Caco-2 (cell line): ENCODE measurements around the gene SCAF8. TPM values are rescaled to one million over a fixed set of nuclear protein-coding genes. Genes with fewer than 3 reads are reported as not detected.

Source experiments
- BruUV-seq: library from RNA; stranded (reverse); fragments of 400-500 nt; replicated peaks from 2 replicates; lab custom pipeline; 2021; lab: Mats Ljungman, UMichigan
- CTCF ChIA-PET: fragments of 300-600 bp; sonication (Branson Sonifier 250); formaldehyde crosslinking; loops from one replicate; lab custom pipeline; 2022; ENCODE audit warnings: antibody characterized with exemption; lab: Charles Lee
- POLR2A ChIA-PET: fragments of 300-600 bp; sonication (Branson Sonifier 250); formaldehyde crosslinking; loops from one replicate; lab custom pipeline; 2022; ENCODE audit warnings: antibody characterized with exemption; lab: Charles Lee
- DNase-seq, 2 experiments: peaks; one replicate each; pipeline versions ENCODE4 v3.0.0 to v3.0.0-alpha.2; 2020 to 2022
- H3K27me3 ChIP-seq: replicated peaks from 2 replicates; pipeline ENCODE4 v1.6.0; 2011; ENCODE audit warnings: low read length; ENCODE audit not compliant: control insufficient read depth, insufficient read depth
- H3K36me3 ChIP-seq: 2 replicates; pipeline ENCODE4 v1.5.1; 2011; ENCODE audit warnings: low read length; ENCODE audit not compliant: control insufficient read depth, insufficient read depth
- H3K4me1 ChIP-seq: fragments of 250-450 bp; sonication (Bioruptor Pico); 2 replicates; pipeline ENCODE4 v1.5.1; 2020; ENCODE audit warnings: mild to moderate bottlenecking
- H3K4me3 ChIP-seq: 2 replicates; pipeline ENCODE4 v1.5.1; 2011; ENCODE audit warnings: low read depth, mild to moderate bottlenecking, control low read depth, low read length
- H3K9me3 ChIP-seq: fragments of 250-450 bp; sonication (Bioruptor Pico); 2 replicates; pipeline ENCODE4 v1.5.1; 2020; ENCODE audit warnings: mild to moderate bottlenecking, moderate library complexity
- H3K27ac Mint-ChIP-seq: one replicate; pipeline ENCODE4 v1.8.0; 2022; ENCODE audit warnings: mixed read lengths; ENCODE audit not compliant: unreplicated experiment
- H3K27me3 Mint-ChIP-seq: one replicate; pipeline ENCODE4 v1.8.0; 2022; ENCODE audit warnings: mixed read lengths; ENCODE audit not compliant: insufficient read depth, unreplicated experiment
- H3K36me3 Mint-ChIP-seq: one replicate; pipeline ENCODE4 v1.8.0; 2022; ENCODE audit warnings: mild to moderate bottlenecking, mixed read lengths; ENCODE audit not compliant: insufficient read depth, unreplicated experiment
- H3K4me1 Mint-ChIP-seq: one replicate; pipeline ENCODE4 v1.8.0; 2022; ENCODE audit warnings: low read depth, mixed read lengths; ENCODE audit not compliant: unreplicated experiment
- H3K4me3 Mint-ChIP-seq: one replicate; pipeline ENCODE4 v1.8.0; 2022; ENCODE audit warnings: mild to moderate bottlenecking, moderate library complexity, mixed read lengths; ENCODE audit not compliant: unreplicated experiment
- H3K9me3 Mint-ChIP-seq: one replicate; pipeline ENCODE4 v1.8.0; 2022; ENCODE audit warnings: mixed read lengths; ENCODE audit not compliant: unreplicated experiment
- CTCF ChIP-seq, 2 experiments: fragments of 200-600 bp in 1 of 2; IDR thresholded peaks; 1 replicate in 1 of 2; 2 replicates in 1 of 2; pipeline versions ENCODE4 v1.5.1 to v1.8.0; 2011 to 2022; ENCODE audit warnings: antibody characterized with exemption in 1 of 2, control low read depth in 1 of 2, inconsistent platforms in 1 of 2, low read depth in 1 of 2, low read length in 1 of 2, mild to moderate bottlenecking in 1 of 2, moderate library complexity in 1 of 2; ENCODE audit not compliant: insufficient read depth in 1 of 2, severe bottlenecking in 1 of 2, unreplicated experiment in 1 of 2
- intact Hi-C: fragments of 100-400 bp; cut with micrococcal nuclease; formaldehyde crosslinking; loops from one replicate; pipeline ENCODE4 v1.10.0; 2022; ENCODE audit not compliant: unreplicated experiment
- total RNA-seq: library from RNA; stranded (reverse); gene quantifications from 2 replicates; pipeline ENCODE4 v1.2.3, GENCODE V29; 2022

The SCAF8 gene
- total RNA-seq, 1 experiment from 2014 or later: 45.2 TPM

DNA sequence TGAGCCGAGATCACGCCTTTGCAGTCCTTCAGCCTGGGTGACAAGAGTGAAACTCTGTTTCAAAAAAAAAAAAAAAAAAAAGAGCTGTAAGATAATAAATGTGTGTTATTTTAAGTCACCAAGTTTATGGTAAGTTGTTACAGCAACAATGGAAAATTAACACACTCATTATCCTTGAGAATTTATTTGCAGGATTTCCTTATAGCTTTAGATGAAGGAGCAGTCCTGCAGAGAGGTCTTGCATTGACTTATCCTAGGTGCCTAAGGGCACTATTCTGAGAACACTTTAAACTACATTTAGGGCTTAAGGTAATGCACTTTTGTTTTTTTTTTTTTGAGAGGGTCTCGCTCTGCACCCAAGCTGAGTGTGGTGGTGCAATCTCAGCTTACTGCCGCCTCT, 13.8 kb upstream of the SCAF8 start:
- intact Hi-C loops: no loop called here
- Histone ChIP-seq H3K4me1 (no peaks in the 10 kb centered on the region), H3K27me3 (no peaks in the 10 kb centered on the region), H3K9me3 (no peaks in the 10 kb centered on the region; the same call in 1 of the 2 replicates), H3K4me3 (no peak overlapping the region), H3K36me3 (no peaks in the 10 kb centered on the region)
- Mint-ChIP-seq H3K4me1 (no peaks in the 10 kb centered on the region), H3K36me3 (no peaks in the 10 kb centered on the region), H3K27ac (no peak overlapping the region), H3K9me3 (peaks cover 10% of the 10 kb centered on the region), H3K27me3 (no peaks in the 10 kb centered on the region), H3K4me3 (no peak overlapping the region)
- ChIA-PET POLR2A (no interaction called here), CTCF (no interaction called here)
- no peak for DNase-seq
- no TSS peak for BruUV-seq
- TF ChIP-seq CTCF (IDR thresholded peaks at IDR 0.05; ENCODE audit: insufficient read depth in 1 of 2, low read depth in 1 of 2, low read length in 1 of 2, severe bottlenecking in 1 of 2, unreplicated experiment in 1 of 2): no peak

GRCh38 chr6:154719854-154720253, 13.4 kb upstream of the SCAF8 start:
- Mint-ChIP-seq H3K4me3 (no peak overlapping the region), H3K36me3 (no peaks in the 10 kb centered on the region), H3K27me3 (no peaks in the 10 kb centered on the region), H3K27ac (no peak overlapping the region), H3K9me3 (peaks cover 10% of the 10 kb centered on the region), H3K4me1 (no peaks in the 10 kb centered on the region)
- Histone ChIP-seq H3K36me3 (no peaks in the 10 kb centered on the region), H3K27me3 (no peaks in the 10 kb centered on the region), H3K9me3 (no peaks in the 10 kb centered on the region; the same call in 1 of the 2 replicates), H3K4me1 (no peaks in the 10 kb centered on the region), H3K4me3 (no peak overlapping the region)
- TF ChIP-seq CTCF (IDR thresholded peaks at IDR 0.05; ENCODE audit: insufficient read depth in 1 of 2, low read depth in 1 of 2, low read length in 1 of 2, severe bottlenecking in 1 of 2, unreplicated experiment in 1 of 2): no peak
- intact Hi-C loops: no loop called here
- ChIA-PET CTCF (no interaction called here), POLR2A (no interaction called here)
- BruUV-seq: no TSS peak
- DNase-seq: no peak

DNA sequence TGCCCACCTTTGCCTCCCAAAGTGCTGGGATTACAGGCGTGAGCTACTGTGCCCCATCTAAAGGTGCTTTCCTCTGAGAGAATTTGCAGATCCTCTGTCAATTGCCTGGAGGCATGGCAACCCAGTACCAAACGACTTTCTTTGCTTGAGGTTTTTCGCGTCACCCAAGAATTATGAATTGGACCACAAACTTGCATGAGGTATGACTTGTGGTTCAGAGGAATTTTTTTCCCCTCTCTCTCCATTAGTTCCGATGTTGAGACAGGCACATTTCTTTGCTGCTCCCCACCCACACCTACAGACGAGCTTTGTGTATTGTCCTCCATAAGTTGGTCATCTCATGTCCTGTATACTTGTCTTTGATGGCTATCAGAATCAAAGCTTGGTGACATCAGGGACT, 11.8 kb upstream of the SCAF8 start:
- BruUV-seq: no TSS peak
- H3K36me3 ChIP-seq: no peaks in the 10 kb centered on the region
- intact Hi-C loops: no loop called here
- no peak overlapping the region for H3K4me3 ChIP-seq
- Mint-ChIP-seq H3K9me3 (peaks cover 10% of the 10 kb centered on the region), H3K36me3 (no peaks in the 10 kb centered on the region), H3K4me1 (no peaks in the 10 kb centered on the region), H3K27ac (no peak overlapping the region), H3K27me3 (no peaks in the 10 kb centered on the region), H3K4me3 (no peak overlapping the region)
- H3K27me3 ChIP-seq: no peaks in the 10 kb centered on the region
- POLR2A ChIA-PET: no interaction called here
- no peak for TF ChIP-seq CTCF (IDR thresholded peaks at IDR 0.05; ENCODE audit: insufficient read depth in 1 of 2, low read depth in 1 of 2, low read length in 1 of 2, severe bottlenecking in 1 of 2, unreplicated experiment in 1 of 2)
- H3K4me1 ChIP-seq: no peaks in the 10 kb centered on the region
- H3K9me3 ChIP-seq: no peaks in the 10 kb centered on the region; the same call in 1 of the 2 replicates
- CTCF ChIA-PET: no interaction called here
- no peak for DNase-seq
